HG03354 (cell line): ENCODE results near the gene ABHD17A.
A peak's percentile ranks its signal among the peaks of the same experiment; 100 is the strongest.

Experiments
- ATAC-seq: cut with Tn5 transposase; IDR thresholded peaks from one replicate; pipeline ENCODE4 v1.9.1; 2021; ENCODE audit warnings: mild to moderate bottlenecking; ENCODE audit not compliant: unreplicated experiment, poor library complexity, severe bottlenecking

Gene ABHD17A

GRCh38 chr19:1867349-1867724, 18.0 kb downstream of the ABHD17A start:
- no peak for ATAC-seq

- no peak for ATAC-seq
Observed at GRCh38 chr19:1866693-1867348, 18.5 kb downstream of the ABHD17A start.

- no peak for ATAC-seq
Observed at GRCh38 chr19:1865172-1866010, 19.9 kb downstream of the ABHD17A start.

- ATAC-seq = peak; percentile 34
Observed at GRCh38 chr19:1864480-1865171, 20.7 kb downstream of the ABHD17A start.

GRCh38 chr19:1863638-1864479, 21.4 kb downstream of the ABHD17A start:
- peak; percentile 58 for ATAC-seq

GRCh38 chr19:1863328-1863637, 22.0 kb downstream of the ABHD17A start, which contains the start of gene KLF16:
Gene KLF16, minus strand, starts transcription at chr19:1863579. Its CDS starts 82 bp downstream, at chr19:1863497.
- no peak for ATAC-seq

GRCh38 chr19:1862424-1863327, 22.6 kb downstream of the ABHD17A start:
- peak; percentile 19 for ATAC-seq

GRCh38 chr19:1862068-1862423, 23.2 kb downstream of the ABHD17A start:
- no peak for ATAC-seq

- no peak for ATAC-seq
Observed at GRCh38 chr19:1861599-1862031, 23.7 kb downstream of the ABHD17A start.

GRCh38 chr19:1860821-1861598, 24.3 kb downstream of the ABHD17A start:
- ATAC-seq = no peak

GRCh38 chr19:1860042-1860775, 25.1 kb downstream of the ABHD17A start:
- ATAC-seq = no peak

- no peak for ATAC-seq
Observed at GRCh38 chr19:1859331-1859781, 25.9 kb downstream of the ABHD17A start.

GRCh38 chr19:1858412-1859081, 26.7 kb downstream of the ABHD17A start:
- ATAC-seq = no peak

GRCh38 chr19:1857648-1858326, 27.5 kb downstream of the ABHD17A start:
- no peak for ATAC-seq

GRCh38 chr19:1856698-1857603, 28.3 kb downstream of the ABHD17A start:
- no peak for ATAC-seq
